WTC11 (cell line): ENCODE results near the gene ZAR1L.

Experiments used
- NFYB ChIP-seq: sonication (generic); formaldehyde crosslinking; conservative IDR thresholded peaks from 2 replicates; pipeline ENCODE4 v1.8.0; 2022; ENCODE audit warnings: low read depth, missing genetic modification reagents
- RORB ChIP-seq: fragments of 250-450 bp; sonication (Bioruptor Pico); IDR thresholded peaks from 2 replicates; pipeline ENCODE4 v1.9.0; 2021; ENCODE audit warnings: mild to moderate bottlenecking
- SP1 ChIP-seq: sonication (generic); formaldehyde crosslinking; conservative IDR thresholded peaks from 2 replicates; pipeline ENCODE4 v1.8.1; 2022; ENCODE audit warnings: missing genetic modification reagents
- ZNF121 ChIP-seq: sonication (generic); formaldehyde crosslinking; IDR thresholded peaks from 2 replicates; pipeline ENCODE4 v1.8.0; 2023; ENCODE audit warnings: missing genetic modification reagents
- ZNF138 ChIP-seq: sonication (generic); formaldehyde crosslinking; conservative IDR thresholded peaks from 2 replicates; pipeline ENCODE4 v1.8.1; 2022; ENCODE audit warnings: mild to moderate bottlenecking, moderate library complexity, missing genetic modification reagents
- ZNF396 ChIP-seq: fragments of 250-450 bp; sonication (Bioruptor Pico); IDR thresholded peaks from 2 replicates; pipeline ENCODE4 v1.8.0; 2021; ENCODE audit warnings: mild to moderate bottlenecking, moderate library complexity, borderline replicate concordance
- TF ChIP-seq, protein P1 (sequence below): sonication (generic); formaldehyde crosslinking; IDR thresholded peaks from 2 replicates; pipeline ENCODE4 v1.8.0; 2022; ENCODE audit warnings: mild to moderate bottlenecking, missing genetic modification reagents
- TF ChIP-seq, protein P2 (sequence below): sonication (generic); formaldehyde crosslinking; IDR thresholded peaks from 2 replicates; pipeline ENCODE4 v1.8.1; 2022; ENCODE audit warnings: low read depth, mild to moderate bottlenecking, moderate library complexity, missing genetic modification reagents, borderline replicate concordance
- TF ChIP-seq, protein P3 (sequence below): fragments of 200-600 bp; IDR thresholded peaks from 2 replicates; pipeline ENCODE4 v1.8.0; 2022; ENCODE audit warnings: antibody characterized with exemption
- TF ChIP-seq, protein P4 (sequence below): sonication (generic); formaldehyde crosslinking; IDR thresholded peaks from 2 replicates; pipeline ENCODE4 v1.8.1; 2023; ENCODE audit warnings: mild to moderate bottlenecking, missing genetic modification reagents, moderate library complexity

DNA sequence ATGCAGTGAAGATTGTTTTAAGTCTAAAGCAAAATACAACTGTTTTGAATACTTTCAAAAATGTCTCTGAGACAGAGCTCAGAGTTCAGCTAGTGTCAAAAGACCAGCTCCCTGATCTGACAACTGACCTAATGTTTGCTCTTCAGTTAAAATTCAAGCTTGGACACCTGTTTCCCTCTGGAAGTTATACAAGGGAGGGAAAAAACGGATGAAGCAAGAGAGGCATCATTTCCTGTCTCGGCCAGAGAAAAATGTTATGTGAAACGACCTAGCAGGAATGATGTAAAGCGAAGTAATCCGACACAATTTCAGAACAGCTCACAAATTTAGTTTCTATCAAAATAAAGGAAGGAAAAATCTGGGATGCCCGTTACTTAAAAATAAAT is 59.4 kb downstream of the ZAR1L start:
- TF ChIP-seq, protein P1, sequence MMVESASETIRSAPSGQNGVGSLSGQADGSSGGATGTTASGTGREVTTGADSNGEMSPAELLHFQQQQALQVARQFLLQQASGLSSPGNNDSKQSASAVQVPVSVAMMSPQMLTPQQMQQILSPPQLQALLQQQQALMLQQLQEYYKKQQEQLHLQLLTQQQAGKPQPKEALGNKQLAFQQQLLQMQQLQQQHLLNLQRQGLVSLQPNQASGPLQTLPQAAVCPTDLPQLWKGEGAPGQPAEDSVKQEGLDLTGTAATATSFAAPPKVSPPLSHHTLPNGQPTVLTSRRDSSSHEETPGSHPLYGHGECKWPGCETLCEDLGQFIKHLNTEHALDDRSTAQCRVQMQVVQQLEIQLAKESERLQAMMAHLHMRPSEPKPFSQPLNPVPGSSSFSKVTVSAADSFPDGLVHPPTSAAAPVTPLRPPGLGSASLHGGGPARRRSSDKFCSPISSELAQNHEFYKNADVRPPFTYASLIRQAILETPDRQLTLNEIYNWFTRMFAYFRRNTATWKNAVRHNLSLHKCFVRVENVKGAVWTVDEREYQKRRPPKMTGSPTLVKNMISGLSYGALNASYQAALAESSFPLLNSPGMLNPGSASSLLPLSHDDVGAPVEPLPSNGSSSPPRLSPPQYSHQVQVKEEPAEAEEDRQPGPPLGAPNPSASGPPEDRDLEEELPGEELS (CRISPR knock-in tag) = no peak
- TF ChIP-seq, protein P2, sequence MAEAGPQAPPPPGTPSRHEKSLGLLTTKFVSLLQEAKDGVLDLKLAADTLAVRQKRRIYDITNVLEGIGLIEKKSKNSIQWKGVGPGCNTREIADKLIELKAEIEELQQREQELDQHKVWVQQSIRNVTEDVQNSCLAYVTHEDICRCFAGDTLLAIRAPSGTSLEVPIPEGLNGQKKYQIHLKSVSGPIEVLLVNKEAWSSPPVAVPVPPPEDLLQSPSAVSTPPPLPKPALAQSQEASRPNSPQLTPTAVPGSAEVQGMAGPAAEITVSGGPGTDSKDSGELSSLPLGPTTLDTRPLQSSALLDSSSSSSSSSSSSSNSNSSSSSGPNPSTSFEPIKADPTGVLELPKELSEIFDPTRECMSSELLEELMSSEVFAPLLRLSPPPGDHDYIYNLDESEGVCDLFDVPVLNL (CRISPR knock-in tag) = no peak
- TF ChIP-seq, protein P3, sequence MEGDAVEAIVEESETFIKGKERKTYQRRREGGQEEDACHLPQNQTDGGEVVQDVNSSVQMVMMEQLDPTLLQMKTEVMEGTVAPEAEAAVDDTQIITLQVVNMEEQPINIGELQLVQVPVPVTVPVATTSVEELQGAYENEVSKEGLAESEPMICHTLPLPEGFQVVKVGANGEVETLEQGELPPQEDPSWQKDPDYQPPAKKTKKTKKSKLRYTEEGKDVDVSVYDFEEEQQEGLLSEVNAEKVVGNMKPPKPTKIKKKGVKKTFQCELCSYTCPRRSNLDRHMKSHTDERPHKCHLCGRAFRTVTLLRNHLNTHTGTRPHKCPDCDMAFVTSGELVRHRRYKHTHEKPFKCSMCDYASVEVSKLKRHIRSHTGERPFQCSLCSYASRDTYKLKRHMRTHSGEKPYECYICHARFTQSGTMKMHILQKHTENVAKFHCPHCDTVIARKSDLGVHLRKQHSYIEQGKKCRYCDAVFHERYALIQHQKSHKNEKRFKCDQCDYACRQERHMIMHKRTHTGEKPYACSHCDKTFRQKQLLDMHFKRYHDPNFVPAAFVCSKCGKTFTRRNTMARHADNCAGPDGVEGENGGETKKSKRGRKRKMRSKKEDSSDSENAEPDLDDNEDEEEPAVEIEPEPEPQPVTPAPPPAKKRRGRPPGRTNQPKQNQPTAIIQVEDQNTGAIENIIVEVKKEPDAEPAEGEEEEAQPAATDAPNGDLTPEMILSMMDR = no peak
- no peak for TF ChIP-seq ZNF396 (CRISPR knock-in tag)
- no peak for TF ChIP-seq SP1
- TF ChIP-seq RORB (CRISPR knock-in tag) = no peak
- TF ChIP-seq, protein P4, sequence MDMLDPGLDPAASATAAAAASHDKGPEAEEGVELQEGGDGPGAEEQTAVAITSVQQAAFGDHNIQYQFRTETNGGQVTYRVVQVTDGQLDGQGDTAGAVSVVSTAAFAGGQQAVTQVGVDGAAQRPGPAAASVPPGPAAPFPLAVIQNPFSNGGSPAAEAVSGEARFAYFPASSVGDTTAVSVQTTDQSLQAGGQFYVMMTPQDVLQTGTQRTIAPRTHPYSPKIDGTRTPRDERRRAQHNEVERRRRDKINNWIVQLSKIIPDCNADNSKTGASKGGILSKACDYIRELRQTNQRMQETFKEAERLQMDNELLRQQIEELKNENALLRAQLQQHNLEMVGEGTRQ (CRISPR knock-in tag) = no peak
- no peak for TF ChIP-seq ZNF121 (CRISPR knock-in tag)
- no peak for TF ChIP-seq NFYB (CRISPR knock-in tag)
- TF ChIP-seq ZNF138 (CRISPR knock-in tag) = no peak
